T-cell (primary cell): ENCODE measurements around the gene SAMD15. TPM values are rescaled to one million over a fixed set of nuclear protein-coding genes. Genes with fewer than 3 reads are reported as not detected.

Experiments used
- ATAC-seq, 4 experiments: fragments of 200-7000 bp in 3 of 4; fragments of 150-1000 bp in 1 of 4; cut with Tn5 transposase; replicated peaks in 1 of 4; 1 replicate in 3 of 4; 2 replicates in 1 of 4; pipeline ENCODE4 v1.10.0; 2021; ENCODE audit warnings: moderate library complexity in 3 of 4, mild to moderate bottlenecking in 2 of 4, moderate number of reproducible peaks in 1 of 4
- CTCF ChIA-PET, 2 donors: fragments of 300-600 bp; sonication (Branson Sonifier 250); formaldehyde crosslinking; loops; one replicate each; lab custom pipeline; 2022; ENCODE audit warnings: antibody characterized with exemption in 2 of 2; lab: Charles Lee
- POLR2A ChIA-PET, 2 donors: fragments of 300-600 bp; sonication (Branson Sonifier 250); formaldehyde crosslinking; loops; one replicate each; lab custom pipeline; 2022; ENCODE audit warnings: antibody characterized with exemption in 2 of 2; lab: Charles Lee
- DNase-seq, 35 experiments: peaks; one replicate each; pipeline versions ENCODE4 v3.0.0 to v3.0.0-alpha.2; 2013 to 2023
- H3K27ac ChIP-seq: one replicate; pipeline ENCODE4 v1.5.1; 2013; ENCODE audit warnings: low read length
- H3K27me3 ChIP-seq, 2 experiments: replicated peaks in 1 of 2; 1 replicate in 1 of 2; 2 replicates in 1 of 2; pipeline versions ENCODE4 v1.6.1 to v1.7.0; 2013; ENCODE audit warnings: low read length in 1 of 2, mixed read lengths in 1 of 2; ENCODE audit not compliant: control insufficient read depth in 2 of 2, insufficient read depth in 2 of 2; ENCODE audit errors: extremely low read depth in 1 of 2
- H3K36me3 ChIP-seq, 2 donors: 1 replicate in 1 of 2; 2 replicates in 1 of 2; pipeline versions ENCODE4 v1.6.1 to v1.7.0; 2013; ENCODE audit warnings: low read length in 1 of 2; ENCODE audit not compliant: control insufficient read depth in 2 of 2, insufficient read depth in 1 of 2; ENCODE audit errors: extremely low read depth in 1 of 2
- H3K4me1 ChIP-seq, 2 experiments: 1 replicate in 1 of 2; 2 replicates in 1 of 2; pipeline versions ENCODE4 v1.6.1 to v1.7.0; 2013; ENCODE audit warnings: low read length in 2 of 2, mixed read lengths in 1 of 2; ENCODE audit not compliant: insufficient read depth in 2 of 2, control insufficient read depth in 1 of 2; ENCODE audit errors: extremely low read depth in 1 of 2
- H3K4me3 ChIP-seq, 2 donors: 1 replicate in 1 of 2; 2 replicates in 1 of 2; pipeline versions ENCODE4 v1.5.1 to v1.7.0; 2013; ENCODE audit warnings: mild to moderate bottlenecking in 2 of 2, low read length in 1 of 2, moderate library complexity in 1 of 2; ENCODE audit not compliant: control insufficient read depth in 1 of 2; ENCODE audit errors: extremely low read depth in 1 of 2
- H3K9me3 ChIP-seq: 2 replicates; pipeline ENCODE4 v1.7.0; 2013
- H3K27ac Mint-ChIP-seq, 2 donors: one replicate each; pipeline ENCODE4 v1.8.0; 2020 to 2021; ENCODE audit warnings: mild to moderate bottlenecking in 2 of 2, mixed read lengths in 2 of 2
- H3K27me3 Mint-ChIP-seq, 2 donors: one replicate each; pipeline ENCODE4 v1.8.0; 2021 to 2022; ENCODE audit warnings: mixed read lengths in 2 of 2
- H3K36me3 Mint-ChIP-seq: one replicate; pipeline ENCODE4 v1.8.0; 2021; ENCODE audit warnings: mixed read lengths
- H3K4me1 Mint-ChIP-seq, 3 donors: one replicate each; pipeline ENCODE4 v1.8.0; 2020 to 2022; ENCODE audit warnings: mixed read lengths in 3 of 3, mild to moderate bottlenecking in 1 of 3
- H3K4me3 Mint-ChIP-seq, 3 donors: one replicate each; pipeline ENCODE4 v1.8.0; 2020 to 2022; ENCODE audit warnings: mild to moderate bottlenecking in 3 of 3, mixed read lengths in 3 of 3, moderate library complexity in 3 of 3
- H3K9me3 Mint-ChIP-seq, 3 donors: one replicate each; pipeline ENCODE4 v1.8.0; 2020 to 2022; ENCODE audit warnings: mixed read lengths in 3 of 3
- WGBS: methylation state at CpG from one replicate; pipeline ENCODE4 v1.1.5; 2013; ENCODE audit warnings: missing lambda C conversion rate; ENCODE audit not compliant: insufficient coverage; 5-methylcytosine and 5-hydroxymethylcytosine counted together
- total RNA-seq, 35 experiments: library from RNA in 6 of 35; stranded (reverse) in 6 of 35; fragments of 120-200 nt in 1 of 35; gene quantifications; one replicate each; pipeline versions ENCODE4 v1.2.1 to v1.2.4 and lab custom pipeline; 2013 to 2026

SAMD15 gene
- total RNA-seq, 5 donors from 2014 or later (not counting 1 experiment from before 2014, with no cell fraction given) = 0.15 to 0.75 (median 0.33) TPM; not detected in 1

GRCh38 chr14:77424862-77425261 lies 47.7 kb downstream of the SAMD15 start:
- no peaks in the 10 kb centered on the region for H3K9me3 ChIP-seq
- CTCF ChIA-PET = no interaction called here
- H3K27ac Mint-ChIP-seq = no peak overlapping the region
- H3K4me1 Mint-ChIP-seq = no peaks in the 10 kb centered on the region
- peaks cover 19 to 76% of the 10 kb centered on the region in 2 donors for H3K36me3 ChIP-seq
- no peak overlapping the region for H3K4me3 ChIP-seq
- POLR2A ChIA-PET = no interaction called here
- H3K27me3 Mint-ChIP-seq = no peaks in the 10 kb centered on the region
- H3K27me3 ChIP-seq = no peaks in the 10 kb centered on the region
- 100% methylated on average over 2 of the region's 3 CpGs for WGBS
- peaks cover 89% of the 10 kb centered on the region for H3K36me3 Mint-ChIP-seq
- H3K4me1 ChIP-seq = no peaks in the 10 kb centered on the region
- no peak overlapping the region for H3K27ac ChIP-seq
- peaks cover 4 to 12% (median 11%) of the 10 kb centered on the region in 3 donors for H3K9me3 Mint-ChIP-seq
- no peak for DNase-seq
- H3K4me3 Mint-ChIP-seq = no peak overlapping the region
- no peak for ATAC-seq

GRCh38 chr14:77426396-77426795 lies 49.2 kb downstream of the SAMD15 start:
- Histone ChIP-seq H3K9me3 (no peaks in the 10 kb centered on the region), H3K27me3 (no peaks in the 10 kb centered on the region), H3K36me3 (peaks cover 21 to 83% of the 10 kb centered on the region in 2 donors), H3K4me3 (no peak overlapping the region), H3K27ac (no peak overlapping the region), H3K4me1 (no peaks in the 10 kb centered on the region)
- DNase-seq = no peak
- no peak for ATAC-seq
- Mint-ChIP-seq H3K4me3 (no peak overlapping the region), H3K36me3 (peaks cover 93% of the 10 kb centered on the region), H3K9me3 (peaks cover 0 to 8% (median 5%) of the 10 kb centered on the region in 3 donors), H3K4me1 (no peaks in the 10 kb centered on the region), H3K27me3 (no peaks in the 10 kb centered on the region), H3K27ac (no peak overlapping the region)
- no CpG with 5 or more reads among the region's 3 CpGs for WGBS
- ChIA-PET CTCF (interaction anchor here in 1 of 2 donors (0.6 kb wide), 1 partner anchor 160 kb away, joined by 3 read pairs; no protein-coding TSS in a partner anchor), POLR2A (no interaction called here)

GRCh38 chr14:77436042-77436441 lies 58.9 kb downstream of the SAMD15 start:
- H3K9me3 Mint-ChIP-seq = no peaks in the 10 kb centered on the region
- ATAC-seq (no peak), DNase-seq (no peak)
- Histone ChIP-seq H3K27me3 (no peaks in the 10 kb centered on the region), H3K4me3 (no peak overlapping the region), H3K27ac (no peak overlapping the region), H3K4me1 (no peaks in the 10 kb centered on the region), H3K36me3 (peaks cover 6 to 59% of the 10 kb centered on the region in 2 donors), H3K9me3 (no peaks in the 10 kb centered on the region)
- H3K4me3 Mint-ChIP-seq = no peak overlapping the region
- no CpG with 5 or more reads among the region's 3 CpGs for WGBS
- ChIA-PET POLR2A (no interaction called here), CTCF (no interaction called here)
- no peaks in the 10 kb centered on the region for H3K27me3 Mint-ChIP-seq
- no peak overlapping the region for H3K27ac Mint-ChIP-seq
- no peaks in the 10 kb centered on the region for H3K4me1 Mint-ChIP-seq
- peaks cover 52% of the 10 kb centered on the region for H3K36me3 Mint-ChIP-seq

GRCh38 chr14:77438596-77438995 lies 61.4 kb downstream of the SAMD15 start:
- H3K36me3 ChIP-seq = peaks cover 13 to 74% of the 10 kb centered on the region in 2 donors
- no peaks in the 10 kb centered on the region for H3K9me3 ChIP-seq
- Mint-ChIP-seq H3K9me3 (no peaks in the 10 kb centered on the region), H3K36me3 (peaks cover 67% of the 10 kb centered on the region), H3K4me3 (no peak overlapping the region), H3K4me1 (no peaks in the 10 kb centered on the region), H3K27ac (no peak overlapping the region), H3K27me3 (no peaks in the 10 kb centered on the region)
- POLR2A ChIA-PET = no interaction called here
- no peak overlapping the region for H3K4me3 ChIP-seq
- no peaks in the 10 kb centered on the region for H3K27me3 ChIP-seq
- DNase-seq = no peak
- no CpG with 5 or more reads among the region's 1 CpG for WGBS
- CTCF ChIA-PET = no interaction called here
- no peak overlapping the region for H3K27ac ChIP-seq
- no peaks in the 10 kb centered on the region for H3K4me1 ChIP-seq
- no peak for ATAC-seq

GRCh38 chr14:77439861-77440260 lies 62.7 kb downstream of the SAMD15 start:
- H3K36me3 ChIP-seq = peaks cover 13 to 70% of the 10 kb centered on the region in 2 donors
- DNase-seq (no peak), ATAC-seq (no peak)
- Mint-ChIP-seq H3K4me1 (no peaks in the 10 kb centered on the region), H3K36me3 (peaks cover 61% of the 10 kb centered on the region), H3K9me3 (no peaks in the 10 kb centered on the region), H3K27me3 (no peaks in the 10 kb centered on the region), H3K4me3 (no peak overlapping the region), H3K27ac (no peak overlapping the region)
- H3K9me3 ChIP-seq = no peaks in the 10 kb centered on the region
- ChIA-PET CTCF (no interaction called here), POLR2A (no interaction called here)
- no peak overlapping the region for H3K27ac ChIP-seq
- H3K27me3 ChIP-seq = no peaks in the 10 kb centered on the region
- no peaks in the 10 kb centered on the region for H3K4me1 ChIP-seq
- WGBS = no CpG with 5 or more reads among the region's 4 CpGs
- H3K4me3 ChIP-seq = no peak overlapping the region

Other genes with a start within 250 kb of the SAMD15 start
- gene ZDHHC22, start 235.6 kb upstream of the SAMD15 start, total RNA-seq = under 1 TPM in 1 of 5 donors, not detected in 4; 0.06 TPM
- gene TMEM63C, start 195.6 kb upstream of the SAMD15 start, total RNA-seq = 1 to 10 TPM in 3 of 5 donors, under 1 TPM in 2; 0.76 to 2.6 (median 1.3) TPM
- gene NGB, start 106.2 kb upstream of the SAMD15 start, total RNA-seq = not detected
- 10 to 100 TPM; 11.4 to 14.3 (median 13.2) TPM for gene POMT2, start 56.5 kb upstream of the SAMD15 start, total RNA-seq
- 10 to 100 TPM in 3 of 5 donors, 1 to 10 TPM in 2; 7.1 to 16.3 (median 13.6) TPM for gene GSTZ1, start 56.3 kb upstream of the SAMD15 start, total RNA-seq
- gene TMED8, start 285 bp upstream of the SAMD15 start, total RNA-seq = 1 to 10 TPM; 6.6 to 8.9 (median 7.5) TPM
- 1 to 10 TPM in 3 of 5 donors, under 1 TPM in 2; 0.33 to 1.7 (median 1.2) TPM for gene NOXRED1, start 46.1 kb downstream of the SAMD15 start, total RNA-seq
- 10 to 100 TPM; 15.6 to 24.1 (median 18.2) TPM for gene VIPAS39, start 80.2 kb downstream of the SAMD15 start, total RNA-seq
- 100 to 1,000 TPM in 1 of 5 donors, 10 to 100 TPM in 4; 59.8 to 101 (median 88.4) TPM for gene AHSA1, start 80.7 kb downstream of the SAMD15 start, total RNA-seq
- not detected for gene ISM2, start 121.4 kb downstream of the SAMD15 start, total RNA-seq
- 10 to 100 TPM; 20.8 to 33.7 (median 26.2) TPM for gene SPTLC2, start 239.3 kb downstream of the SAMD15 start, total RNA-seq